ENCODE measurements around the gene GPC6.

Gene GPC6

DNA sequence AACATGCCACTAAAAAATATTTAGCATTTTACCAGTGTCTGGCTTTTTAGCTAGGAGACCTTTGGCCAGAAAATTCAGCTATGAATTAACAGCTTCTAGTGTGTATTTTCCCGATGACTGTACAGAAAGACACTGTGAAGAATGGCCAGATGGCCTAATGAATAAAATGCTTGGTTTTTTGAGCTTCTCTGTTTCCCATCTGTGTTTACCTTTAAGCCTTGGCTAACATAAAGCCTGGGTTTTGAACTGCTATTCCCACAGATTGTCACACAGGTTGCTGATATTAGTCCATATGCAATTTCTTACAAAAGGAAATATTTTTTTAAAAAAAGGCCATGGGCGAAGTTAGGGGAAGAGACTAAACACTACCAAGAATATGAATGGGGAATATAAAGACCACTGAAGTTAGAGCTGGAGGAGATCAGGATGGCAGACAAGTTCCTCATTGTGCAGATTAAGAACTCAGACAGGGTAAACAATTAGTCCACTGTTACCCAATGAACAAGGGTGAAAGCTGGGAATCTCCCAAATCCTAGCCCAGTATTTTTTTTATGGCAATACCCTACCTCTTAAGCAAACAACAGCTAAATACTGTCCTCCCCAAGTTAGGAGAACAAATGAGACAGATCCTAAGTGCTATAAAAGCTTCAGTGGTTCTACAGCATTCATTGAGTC lies 1157.8 kb downstream of the GPC6 start:
- Histone ChIP-seq H3F3A (ENCODE audit: low read depth) (no peaks in the 10 kb centered on the region), H3K9ac (ENCODE audit: low read depth, low read length, poor library complexity, severe bottlenecking) (no peak overlapping the region), H3K9me3 (ENCODE audit: insufficient read depth, low read depth, low read length) (no peaks in the 10 kb centered on the region), H4K20me1 (ENCODE audit: insufficient read depth, low read length, poor library complexity, severe bottlenecking) (no peaks in the 10 kb centered on the region), H3K79me2 (ENCODE audit: insufficient read depth, low read length) (no peaks in the 10 kb centered on the region), H3K36me3 (ENCODE audit: insufficient read depth, low read length) (no peaks in the 10 kb centered on the region), H3K9me2 (replicated peaks; ENCODE audit: low read depth, low read length) (no peaks in the 10 kb centered on the region), H3K4me2 (ENCODE audit: low read depth, low read length, poor library complexity, severe bottlenecking) (no peak overlapping the region), H3K4me1 (ENCODE audit: insufficient read depth, low read length, poor library complexity, severe bottlenecking) (no peaks in the 10 kb centered on the region), H3K4me3 (ENCODE audit: low read length, poor library complexity, severe bottlenecking) (no peak overlapping the region), H3K27me3 (ENCODE audit: insufficient read depth, low read length, poor library complexity, severe bottlenecking) (no peaks in the 10 kb centered on the region), H2AFZ (ENCODE audit: low read length) (no peak overlapping the region)
- TF ChIP-seq, protein P1, sequence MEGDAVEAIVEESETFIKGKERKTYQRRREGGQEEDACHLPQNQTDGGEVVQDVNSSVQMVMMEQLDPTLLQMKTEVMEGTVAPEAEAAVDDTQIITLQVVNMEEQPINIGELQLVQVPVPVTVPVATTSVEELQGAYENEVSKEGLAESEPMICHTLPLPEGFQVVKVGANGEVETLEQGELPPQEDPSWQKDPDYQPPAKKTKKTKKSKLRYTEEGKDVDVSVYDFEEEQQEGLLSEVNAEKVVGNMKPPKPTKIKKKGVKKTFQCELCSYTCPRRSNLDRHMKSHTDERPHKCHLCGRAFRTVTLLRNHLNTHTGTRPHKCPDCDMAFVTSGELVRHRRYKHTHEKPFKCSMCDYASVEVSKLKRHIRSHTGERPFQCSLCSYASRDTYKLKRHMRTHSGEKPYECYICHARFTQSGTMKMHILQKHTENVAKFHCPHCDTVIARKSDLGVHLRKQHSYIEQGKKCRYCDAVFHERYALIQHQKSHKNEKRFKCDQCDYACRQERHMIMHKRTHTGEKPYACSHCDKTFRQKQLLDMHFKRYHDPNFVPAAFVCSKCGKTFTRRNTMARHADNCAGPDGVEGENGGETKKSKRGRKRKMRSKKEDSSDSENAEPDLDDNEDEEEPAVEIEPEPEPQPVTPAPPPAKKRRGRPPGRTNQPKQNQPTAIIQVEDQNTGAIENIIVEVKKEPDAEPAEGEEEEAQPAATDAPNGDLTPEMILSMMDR (conservative IDR thresholded peaks at IDR 0.05; ENCODE audit: low read length): no peak
- no peak for TF ChIP-seq EZH2phosphoT487 (IDR thresholded peaks at IDR 0.05; ENCODE audit: borderline replicate concordance)

DNA sequence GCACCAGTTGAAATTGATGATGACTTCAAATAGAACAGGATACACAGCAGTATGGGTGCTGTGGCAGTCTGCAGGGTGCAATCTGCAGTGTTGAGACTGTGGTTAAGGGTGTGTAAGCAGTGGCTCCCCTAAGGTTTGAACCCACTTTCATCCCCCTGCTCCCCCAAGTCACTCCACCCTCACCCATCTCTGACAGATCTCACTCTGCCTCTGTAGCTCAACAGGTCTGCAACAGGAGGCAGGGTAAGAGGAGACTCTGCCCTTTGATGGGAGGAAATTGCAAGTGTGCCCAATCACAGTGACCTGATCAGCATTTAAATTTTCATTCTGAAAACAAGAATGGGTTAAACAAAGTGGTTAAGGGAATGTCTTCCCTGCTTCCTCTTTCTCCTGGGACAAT lies 1160.4 kb downstream of the GPC6 start:
- Histone ChIP-seq H3K79me2 (ENCODE audit: insufficient read depth, low read length) (no peaks in the 10 kb centered on the region), H3K4me2 (ENCODE audit: low read depth, low read length, poor library complexity, severe bottlenecking) (no peak overlapping the region), H3K9me2 (replicated peaks; ENCODE audit: low read depth, low read length) (no peaks in the 10 kb centered on the region), H3K27me3 (ENCODE audit: insufficient read depth, low read length, poor library complexity, severe bottlenecking) (no peaks in the 10 kb centered on the region), H2AFZ (ENCODE audit: low read length) (no peak overlapping the region), H3K4me3 (ENCODE audit: low read length, poor library complexity, severe bottlenecking) (no peak overlapping the region), H4K20me1 (ENCODE audit: insufficient read depth, low read length, poor library complexity, severe bottlenecking) (no peaks in the 10 kb centered on the region), H3K9me3 (ENCODE audit: insufficient read depth, low read depth, low read length) (no peaks in the 10 kb centered on the region), H3K4me1 (ENCODE audit: insufficient read depth, low read length, poor library complexity, severe bottlenecking) (no peaks in the 10 kb centered on the region), H3K36me3 (ENCODE audit: insufficient read depth, low read length) (no peaks in the 10 kb centered on the region), H3K9ac (ENCODE audit: low read depth, low read length, poor library complexity, severe bottlenecking) (no peak overlapping the region), H3F3A (ENCODE audit: low read depth) (no peaks in the 10 kb centered on the region)
- TF ChIP-seq, protein P1 (conservative IDR thresholded peaks at IDR 0.05; ENCODE audit: low read length): no peak
- TF ChIP-seq EZH2phosphoT487 (IDR thresholded peaks at IDR 0.05; ENCODE audit: borderline replicate concordance): no peak

DNA sequence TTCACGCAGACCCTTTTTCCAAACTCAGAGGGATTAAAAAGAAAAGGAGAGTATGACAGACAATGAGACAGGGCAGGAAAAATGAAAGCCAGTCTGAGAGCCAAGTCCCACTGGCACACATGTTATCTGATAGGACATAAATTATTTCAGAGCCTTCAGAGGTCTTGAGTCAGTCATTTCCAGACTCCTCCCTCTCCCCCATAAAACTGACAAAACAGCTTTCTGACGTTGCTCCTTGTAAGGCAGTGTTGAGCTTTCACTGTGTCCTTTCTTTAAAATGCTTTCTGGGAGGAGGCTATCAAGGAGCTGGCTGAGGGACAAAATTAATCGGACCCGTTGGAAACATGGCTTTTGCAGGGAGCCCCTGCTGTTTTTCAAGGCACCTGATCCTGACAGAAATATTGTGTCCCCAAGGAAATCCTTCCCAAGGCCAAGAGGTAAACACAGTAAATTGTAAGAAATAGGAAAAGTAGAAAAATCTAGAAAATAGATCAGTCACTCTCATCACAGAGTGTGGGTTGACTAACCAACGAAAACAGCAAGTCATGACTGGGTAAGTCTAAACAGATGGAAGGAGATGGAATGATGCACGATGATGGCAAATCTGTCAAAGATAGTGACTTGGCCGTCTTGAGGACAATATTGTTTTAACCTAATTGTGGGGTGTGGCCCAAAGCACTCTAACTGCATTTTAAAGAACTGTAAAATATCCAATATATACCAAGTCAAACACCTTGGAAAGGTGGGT lies 1163.2 kb downstream of the GPC6 start:
- Histone ChIP-seq H3K4me1 (ENCODE audit: insufficient read depth, low read length, poor library complexity, severe bottlenecking) (no peaks in the 10 kb centered on the region), H3K27me3 (ENCODE audit: insufficient read depth, low read length, poor library complexity, severe bottlenecking) (no peaks in the 10 kb centered on the region), H3K9me3 (ENCODE audit: insufficient read depth, low read depth, low read length) (no peaks in the 10 kb centered on the region), H3K36me3 (ENCODE audit: insufficient read depth, low read length) (no peaks in the 10 kb centered on the region), H3K9me2 (replicated peaks; ENCODE audit: low read depth, low read length) (no peaks in the 10 kb centered on the region), H4K20me1 (ENCODE audit: insufficient read depth, low read length, poor library complexity, severe bottlenecking) (no peaks in the 10 kb centered on the region), H3K4me2 (ENCODE audit: low read depth, low read length, poor library complexity, severe bottlenecking) (peak overlapping the region; percentile 43), H2AFZ (ENCODE audit: low read length) (no peak overlapping the region; the same call in 1 of the 2 replicates), H3K4me3 (ENCODE audit: low read length, poor library complexity, severe bottlenecking) (peak overlapping the region; percentile 50), H3K9ac (ENCODE audit: low read depth, low read length, poor library complexity, severe bottlenecking) (peak overlapping the region; percentile 18), H3F3A (ENCODE audit: low read depth) (no peaks in the 10 kb centered on the region), H3K79me2 (ENCODE audit: insufficient read depth, low read length) (no peaks in the 10 kb centered on the region)
- TF ChIP-seq EZH2phosphoT487 (IDR thresholded peaks at IDR 0.05; ENCODE audit: borderline replicate concordance): no peak
- TF ChIP-seq, protein P1 (conservative IDR thresholded peaks at IDR 0.05; ENCODE audit: low read length): no peak
